MV-4-11 (cell line): Measurements from ENCODE around the gene ALAS1.

Experiments
- DNase-seq: peaks from one replicate; lab custom pipeline; 2025; lab: John Stamatoyannopoulos, UW

Gene ALAS1

DNA sequence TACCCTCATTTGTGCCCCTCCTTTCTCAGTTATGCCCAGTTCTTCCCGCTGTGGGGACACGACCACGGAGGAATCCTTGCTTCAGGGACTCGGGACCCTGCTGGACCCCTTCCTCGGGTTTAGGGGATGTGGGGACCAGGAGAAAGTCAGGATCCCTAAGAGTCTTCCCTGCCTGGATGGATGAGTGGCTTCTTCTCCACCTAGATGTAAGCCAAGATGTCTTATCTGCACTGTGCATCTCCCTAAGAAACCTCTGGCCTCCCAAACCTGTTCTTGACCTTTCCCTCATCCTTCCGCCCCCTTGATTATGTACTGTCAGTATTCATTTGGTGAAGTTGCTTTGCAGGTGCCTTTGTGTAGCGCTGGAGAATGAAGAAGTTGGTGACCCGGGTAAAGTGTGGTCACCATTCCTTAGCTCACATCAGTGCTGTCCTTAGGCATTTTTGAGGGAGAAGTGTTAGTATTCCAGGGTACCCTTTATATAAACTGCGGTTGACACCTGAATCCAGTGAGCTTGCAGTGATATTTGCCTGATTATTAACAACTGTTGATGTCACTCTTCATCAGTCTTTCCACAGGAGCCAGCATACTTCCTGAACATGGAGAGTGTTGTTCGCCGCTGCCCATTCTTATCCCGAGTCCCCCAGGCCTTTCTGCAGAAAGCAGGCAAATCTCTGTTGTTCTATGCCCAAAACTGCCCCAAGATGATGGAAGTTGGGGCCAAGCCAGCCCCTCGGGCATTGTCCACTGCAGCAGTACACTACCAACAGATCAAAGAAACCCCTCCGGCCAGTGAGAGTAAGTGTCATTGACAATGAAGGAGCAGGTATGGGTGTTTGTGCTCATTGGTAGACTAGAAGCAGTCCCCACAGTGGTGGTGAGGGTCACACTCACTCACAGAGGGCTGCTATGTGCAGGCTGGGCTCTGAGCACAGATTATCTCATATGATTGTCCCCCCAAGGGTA lies 966 bp downstream of the ALAS1 start:
- no peak for DNase-seq

DNA sequence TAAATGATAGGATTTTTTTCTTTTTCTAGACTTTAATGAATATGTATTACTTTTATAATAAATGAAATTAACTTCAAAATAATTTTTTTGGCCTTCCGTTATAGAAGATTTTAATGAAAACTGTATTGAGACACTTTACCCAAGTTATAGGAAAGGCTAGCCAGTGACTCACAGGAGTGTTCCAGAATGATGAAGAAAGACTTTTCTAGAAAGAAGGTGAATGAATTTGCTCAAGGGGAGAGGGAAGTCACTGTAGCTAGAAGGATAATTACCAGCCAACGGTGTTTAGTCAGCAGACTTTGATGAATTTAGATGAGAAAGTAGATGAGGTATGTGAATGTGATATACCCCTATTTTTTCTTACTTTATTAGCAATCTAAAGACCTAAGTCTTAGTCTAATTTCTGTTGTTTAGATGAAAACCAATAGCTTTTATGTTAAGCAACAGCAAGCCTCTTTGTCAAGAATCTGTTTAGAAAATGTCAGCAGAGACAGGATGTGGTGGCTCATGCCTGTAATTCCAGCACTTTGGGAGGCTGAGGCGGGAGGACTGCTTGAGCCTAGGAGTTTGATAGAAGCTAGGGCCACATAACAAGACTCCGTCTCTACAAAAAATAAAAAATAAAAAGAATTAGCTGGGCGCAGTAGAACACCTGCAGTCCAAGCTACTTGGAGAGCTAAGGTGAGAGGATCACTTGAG lies 3.2 kb downstream of the ALAS1 start:
- peak; percentile 37 for DNase-seq

DNA sequence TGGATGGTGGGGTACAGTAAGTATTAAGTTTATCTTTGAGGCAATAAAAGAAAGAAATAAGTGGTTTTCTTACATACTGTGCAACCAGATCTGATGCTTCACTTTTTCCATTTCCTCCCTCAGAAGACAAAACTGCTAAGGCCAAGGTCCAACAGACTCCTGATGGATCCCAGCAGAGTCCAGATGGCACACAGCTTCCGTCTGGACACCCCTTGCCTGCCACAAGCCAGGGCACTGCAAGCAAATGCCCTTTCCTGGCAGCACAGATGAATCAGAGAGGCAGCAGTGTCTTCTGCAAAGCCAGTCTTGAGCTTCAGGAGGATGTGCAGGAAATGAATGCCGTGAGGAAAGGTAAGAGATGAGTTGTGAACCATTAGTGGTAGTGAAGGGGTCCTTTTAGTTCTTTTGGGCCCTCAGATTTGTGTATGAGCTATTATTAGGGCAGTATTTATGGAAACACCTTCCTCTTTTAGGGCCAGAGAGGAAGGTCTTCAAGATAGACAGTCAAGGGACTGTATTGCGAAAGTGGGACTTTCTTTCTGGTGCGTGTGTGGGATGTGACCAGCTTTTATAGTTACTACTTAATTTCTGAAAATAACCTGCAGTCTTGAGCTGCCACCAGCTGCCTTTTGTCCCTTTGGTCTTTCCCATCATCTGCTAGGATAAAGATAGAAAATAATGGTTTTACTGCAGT lies 4.6 kb downstream of the ALAS1 start:
- peak; percentile 91 for DNase-seq

DNA sequence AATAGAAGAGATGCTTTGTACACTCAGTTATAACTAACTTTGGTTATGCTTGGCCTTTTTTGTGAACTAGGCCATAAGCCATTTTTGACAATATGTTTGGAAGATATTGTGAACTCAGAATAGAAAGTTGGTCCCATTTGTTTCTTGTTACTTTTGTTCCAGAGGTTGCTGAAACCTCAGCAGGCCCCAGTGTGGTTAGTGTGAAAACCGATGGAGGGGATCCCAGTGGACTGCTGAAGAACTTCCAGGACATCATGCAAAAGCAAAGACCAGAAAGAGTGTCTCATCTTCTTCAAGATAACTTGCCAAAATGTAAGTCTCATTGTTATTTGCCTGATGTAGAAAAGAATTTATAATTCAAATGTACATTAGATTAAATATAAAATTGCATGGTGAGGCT lies 5.7 kb downstream of the ALAS1 start:
- DNase-seq, result no peak

DNA sequence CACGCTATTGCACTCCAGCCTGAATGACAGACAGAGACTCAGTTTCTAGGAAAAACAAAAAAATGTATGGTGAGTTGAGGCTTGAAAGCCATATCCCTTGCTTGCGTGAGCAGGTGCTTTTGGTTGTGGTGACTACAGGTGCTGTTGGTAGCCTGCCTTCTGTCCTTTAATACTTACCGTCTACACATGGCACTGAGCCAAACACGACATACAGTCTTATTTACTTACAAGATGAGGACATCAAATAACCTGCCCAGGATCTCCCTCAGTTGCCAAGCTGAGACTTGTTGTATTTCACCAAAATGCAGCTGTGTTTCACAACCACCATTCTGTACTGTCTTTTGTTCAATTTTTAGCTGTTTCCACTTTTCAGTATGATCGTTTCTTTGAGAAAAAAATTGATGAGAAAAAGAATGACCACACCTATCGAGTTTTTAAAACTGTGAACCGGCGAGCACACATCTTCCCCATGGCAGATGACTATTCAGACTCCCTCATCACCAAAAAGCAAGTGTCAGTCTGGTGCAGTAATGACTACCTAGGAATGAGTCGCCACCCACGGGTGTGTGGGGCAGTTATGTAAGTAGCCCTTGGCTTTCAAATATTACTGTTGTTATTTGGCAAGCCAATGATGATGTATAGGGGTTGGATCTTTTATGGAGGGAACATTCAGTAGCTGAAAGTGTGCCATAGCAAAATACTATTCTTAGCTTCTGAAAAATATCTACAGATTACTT lies 6.5 kb downstream of the ALAS1 start:
- peak; percentile 42 for DNase-seq

DNA sequence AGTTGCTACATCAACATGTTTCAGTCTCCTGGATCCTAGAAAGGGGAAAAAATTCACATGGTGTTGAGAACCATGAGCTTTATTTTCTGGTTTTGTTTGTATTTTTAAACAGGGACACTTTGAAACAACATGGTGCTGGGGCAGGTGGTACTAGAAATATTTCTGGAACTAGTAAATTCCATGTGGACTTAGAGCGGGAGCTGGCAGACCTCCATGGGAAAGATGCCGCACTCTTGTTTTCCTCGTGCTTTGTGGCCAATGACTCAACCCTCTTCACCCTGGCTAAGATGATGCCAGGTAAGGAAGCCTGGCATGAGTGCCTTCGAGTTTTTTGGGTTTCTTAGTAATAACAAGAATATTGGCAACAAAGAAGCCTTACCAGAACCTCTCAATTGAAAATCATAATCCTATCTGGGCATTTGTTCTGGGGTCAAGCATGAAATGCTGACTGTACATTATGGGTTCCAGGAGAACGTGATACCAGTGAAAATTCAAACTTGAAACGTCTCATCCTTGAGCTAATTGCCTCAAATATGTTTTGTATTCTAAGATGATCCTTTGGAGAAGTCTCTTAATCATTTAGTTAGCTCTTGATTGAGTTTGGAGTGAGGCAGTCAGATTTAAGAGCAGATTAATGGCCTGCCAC lies 7.9 kb downstream of the ALAS1 start:
- DNase-seq, result no peak

DNA sequence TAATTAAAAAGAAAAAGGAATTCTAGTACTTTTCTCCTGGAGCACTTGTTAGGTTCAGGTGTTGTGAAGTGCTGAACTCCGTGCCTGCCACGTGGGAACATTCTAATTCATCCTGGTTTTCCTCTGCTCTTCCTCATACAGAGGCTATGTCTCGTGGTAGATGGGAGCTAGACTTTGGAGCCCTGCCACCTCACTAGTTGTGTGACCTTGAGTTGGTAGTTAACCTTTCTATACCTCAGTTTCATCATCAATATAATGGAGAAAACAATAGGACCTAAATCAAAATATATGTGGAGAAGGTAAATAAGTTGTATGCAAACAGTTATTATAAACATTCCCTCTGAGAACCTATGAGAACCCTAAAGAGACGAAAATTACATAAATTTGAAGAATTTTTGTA lies 10.6 kb downstream of the ALAS1 start:
- DNase-seq, result no peak

DNA sequence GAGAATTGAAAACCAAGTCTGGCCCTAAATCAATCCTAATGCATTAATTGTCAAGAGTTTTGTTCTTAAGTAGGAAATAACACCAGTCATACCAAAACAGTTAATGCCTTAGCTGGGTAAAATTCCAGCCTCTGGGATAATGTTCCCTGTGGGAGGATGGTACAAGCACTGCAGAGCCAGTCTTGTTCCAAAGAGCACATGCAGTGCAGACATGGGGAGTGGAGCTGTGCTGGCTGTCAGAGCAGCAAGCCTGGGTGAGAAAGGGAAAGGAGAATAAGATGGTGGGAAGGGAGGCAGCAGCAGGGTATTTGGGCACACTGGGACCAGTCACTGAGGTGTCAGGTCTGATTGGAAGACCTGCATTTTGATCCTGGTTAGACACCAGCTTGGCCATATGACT lies 12.1 kb downstream of the ALAS1 start:
- DNase-seq, result no peak

DNA sequence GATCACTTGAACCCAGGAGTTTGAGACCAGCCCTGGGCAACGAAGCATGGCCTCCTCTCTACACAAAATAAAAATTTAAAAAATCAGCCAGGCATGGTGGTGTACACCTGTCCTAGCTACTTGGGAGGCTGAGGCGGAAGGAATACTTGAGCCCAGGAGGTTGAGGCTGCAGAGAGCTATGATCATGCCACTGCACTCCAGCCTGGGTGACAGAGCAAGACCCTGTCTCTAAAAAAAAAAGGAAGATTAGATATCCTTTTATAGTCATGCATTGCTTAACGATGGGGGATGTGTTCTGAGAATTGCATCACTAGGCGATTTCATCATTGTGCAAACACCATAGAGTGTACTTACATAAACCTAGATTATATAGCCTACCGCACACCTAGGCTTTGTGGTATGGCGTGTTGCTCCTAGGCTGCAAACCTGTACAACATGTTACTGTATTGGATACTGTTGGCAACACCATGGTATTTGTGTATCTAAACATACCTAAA lies 12.6 kb downstream of the ALAS1 start:
- DNase-seq, result peak; percentile 95

DNA sequence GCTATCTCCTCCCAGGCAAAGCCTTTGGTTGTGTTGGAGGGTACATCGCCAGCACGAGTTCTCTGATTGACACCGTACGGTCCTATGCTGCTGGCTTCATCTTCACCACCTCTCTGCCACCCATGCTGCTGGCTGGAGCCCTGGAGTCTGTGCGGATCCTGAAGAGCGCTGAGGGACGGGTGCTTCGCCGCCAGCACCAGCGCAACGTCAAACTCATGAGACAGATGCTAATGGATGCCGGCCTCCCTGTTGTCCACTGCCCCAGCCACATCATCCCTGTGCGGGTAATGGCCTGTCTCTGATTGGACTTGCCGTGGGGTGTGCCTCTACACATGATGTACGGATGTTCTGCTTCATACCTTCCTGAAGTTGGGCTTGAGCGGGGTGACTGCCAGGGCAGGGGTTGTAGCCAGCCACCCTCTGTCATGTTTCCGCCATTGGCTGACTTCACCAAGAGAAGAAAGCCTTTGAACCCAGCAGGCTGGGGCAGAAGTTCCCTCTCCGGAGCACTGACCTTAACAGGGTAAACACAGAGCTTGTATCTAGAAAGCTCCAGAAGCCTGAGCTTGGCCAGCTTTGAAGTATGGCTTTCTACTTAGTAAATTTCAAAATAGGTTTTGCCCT lies 13.4 kb downstream of the ALAS1 start:
- no peak for DNase-seq

DNA sequence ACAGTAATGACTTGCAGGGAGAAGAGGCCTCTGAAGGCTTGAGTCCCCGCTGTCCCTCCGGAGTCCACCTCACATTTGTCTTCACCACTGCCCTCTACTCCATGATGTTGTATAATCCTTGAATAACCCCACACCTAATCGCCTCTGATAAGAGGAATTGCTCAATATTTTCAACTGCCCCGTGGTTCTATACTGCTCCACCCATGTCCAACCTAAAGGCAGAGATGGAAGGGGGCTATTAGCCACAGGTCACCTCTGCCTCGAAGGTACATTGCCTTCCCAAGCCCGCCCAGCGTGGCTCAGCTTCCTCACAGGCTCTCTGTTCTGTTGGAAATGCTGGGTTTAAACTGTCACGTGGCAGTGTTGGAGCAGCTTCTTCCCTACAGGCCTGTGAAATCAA lies 15.0 kb downstream of the ALAS1 start:
- no peak for DNase-seq

DNA sequence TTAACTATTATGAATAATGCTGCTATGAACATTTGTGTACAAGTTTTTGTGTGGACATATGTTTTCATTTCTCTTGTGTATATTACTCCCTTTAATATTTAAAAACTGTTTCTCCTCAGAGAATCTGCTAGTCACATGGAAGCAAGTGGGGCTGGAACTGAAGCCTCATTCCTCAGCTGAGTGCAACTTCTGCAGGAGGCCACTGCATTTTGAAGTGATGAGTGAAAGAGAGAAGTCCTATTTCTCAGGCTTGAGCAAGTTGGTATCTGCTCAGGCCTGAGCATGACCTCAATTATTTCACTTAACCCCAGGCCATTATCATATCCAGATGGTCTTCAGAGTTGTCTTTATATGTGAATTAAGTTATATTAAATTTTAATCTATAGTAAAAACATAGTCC lies 15.9 kb downstream of the ALAS1 start:
- DNase-seq, result no peak

DNA sequence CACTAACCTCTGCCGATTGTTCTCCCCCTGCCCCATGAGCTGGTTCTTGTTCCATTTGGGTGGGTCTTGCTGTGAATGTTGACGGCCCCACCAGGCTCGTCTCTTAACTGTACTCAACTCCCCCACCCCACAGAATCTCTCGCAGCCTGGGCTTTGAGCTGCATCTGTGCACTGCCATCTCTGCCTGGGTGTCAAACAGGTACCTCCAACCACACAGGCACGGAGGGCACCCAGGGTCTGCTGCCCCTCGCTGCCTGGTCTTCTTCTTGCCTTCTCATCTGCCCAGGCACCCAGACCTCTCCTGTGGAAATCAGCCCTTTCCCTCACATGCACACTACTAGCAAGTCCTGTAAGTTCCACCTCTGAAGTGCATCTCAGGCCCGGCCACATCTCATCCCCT lies 17.4 kb downstream of the ALAS1 start:
- DNase-seq, result no peak

DNA sequence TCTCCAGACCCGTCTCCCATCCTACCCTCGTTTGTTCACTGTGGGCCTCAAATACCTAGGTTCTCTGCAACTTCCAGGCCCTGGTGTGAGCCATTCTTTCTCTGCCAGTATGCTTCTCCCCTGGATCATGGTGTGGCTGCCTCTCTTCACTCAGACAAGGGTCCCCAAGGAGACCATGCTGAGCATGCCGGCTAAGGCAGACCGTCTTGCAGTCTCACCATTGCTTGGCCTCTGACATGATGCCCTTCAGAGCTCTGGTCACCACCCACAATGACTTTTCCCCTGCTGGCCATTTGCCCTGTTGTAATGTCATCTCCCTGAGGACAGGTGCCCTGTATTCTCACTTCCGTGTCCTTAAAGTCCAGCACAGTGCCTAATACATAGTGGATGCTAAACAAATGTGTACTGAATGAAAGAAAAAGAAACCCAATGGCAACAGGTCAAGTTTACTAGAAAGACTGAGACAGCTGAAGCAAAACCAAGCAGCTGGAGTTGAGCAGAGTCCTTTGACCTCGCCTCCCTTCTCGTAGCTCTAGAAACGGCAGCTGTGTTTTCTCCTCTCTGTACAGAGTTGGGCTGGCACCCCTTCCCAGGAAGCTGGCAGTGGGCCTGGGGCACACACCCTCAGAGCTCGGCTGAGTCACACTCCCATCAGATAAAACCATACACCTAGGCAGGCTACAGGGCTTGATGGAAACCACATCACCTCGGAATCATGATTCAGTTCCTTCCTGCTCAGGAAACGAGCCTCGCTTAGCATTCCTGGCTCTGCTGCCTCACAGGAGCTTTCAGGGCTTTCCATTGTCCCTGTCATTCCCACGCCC lies 18.8 kb downstream of the ALAS1 start:
- DNase-seq, result no peak

DNA sequence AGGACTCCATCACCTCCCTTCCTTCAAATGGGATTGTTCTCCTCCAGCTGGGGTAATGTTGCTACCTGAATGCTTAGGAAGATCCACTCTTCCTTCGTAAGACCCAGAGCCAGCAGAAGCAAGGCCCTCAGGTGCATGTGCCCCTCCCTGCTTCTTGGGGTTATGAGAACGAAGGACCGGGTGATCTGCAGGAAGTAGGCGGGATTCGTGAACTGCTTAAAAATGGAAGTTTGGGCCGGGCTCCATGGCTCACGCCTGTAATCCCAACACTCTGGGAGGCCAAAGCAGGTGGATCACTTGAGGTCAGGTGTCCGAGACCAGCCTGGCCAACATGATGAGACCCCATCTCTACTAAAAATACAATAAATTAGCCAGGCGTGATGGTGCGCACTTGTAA lies 19.4 kb downstream of the ALAS1 start:
- DNase-seq, result no peak

DNA sequence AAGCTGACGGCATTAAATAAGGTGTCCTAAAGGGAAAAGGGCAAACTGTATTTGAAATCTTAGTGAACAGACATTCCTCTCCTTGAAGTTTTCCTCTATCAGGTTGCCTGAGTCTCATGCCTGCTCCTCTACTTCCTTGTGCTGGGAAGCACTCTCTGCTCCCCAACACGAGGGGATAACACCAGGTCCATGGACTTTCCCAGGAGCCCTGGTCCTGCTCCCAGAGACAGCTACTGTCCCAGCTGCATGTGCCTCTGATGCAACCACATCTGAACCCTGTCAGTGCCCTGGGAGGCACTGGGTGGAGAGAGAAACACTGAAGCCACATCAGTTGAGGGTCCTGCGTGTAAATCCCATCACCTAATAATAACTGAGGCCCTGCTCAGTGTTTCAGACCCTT lies 20.1 kb downstream of the ALAS1 start:
- DNase-seq, result no peak

DNA sequence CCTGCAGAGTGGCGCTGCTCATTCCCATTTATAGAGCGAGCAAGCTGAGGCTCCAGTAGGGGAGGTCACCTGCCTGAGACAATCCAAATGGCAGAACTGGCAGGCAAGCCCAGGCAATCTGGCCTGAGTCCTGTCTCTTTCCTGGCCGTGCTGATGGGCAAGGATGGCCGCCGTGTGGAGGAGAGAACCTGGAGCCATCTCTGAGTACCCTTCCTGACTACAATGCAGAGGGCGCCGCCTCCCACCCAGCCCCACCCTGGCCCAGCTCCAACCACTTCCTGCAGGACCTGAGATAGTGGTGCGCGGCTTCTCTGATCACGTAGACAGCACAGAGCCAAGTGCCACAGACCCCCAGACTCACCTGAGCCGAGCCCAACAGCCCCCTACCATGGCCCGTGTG lies 20.5 kb downstream of the ALAS1 start:
- DNase-seq, result no peak

DNA sequence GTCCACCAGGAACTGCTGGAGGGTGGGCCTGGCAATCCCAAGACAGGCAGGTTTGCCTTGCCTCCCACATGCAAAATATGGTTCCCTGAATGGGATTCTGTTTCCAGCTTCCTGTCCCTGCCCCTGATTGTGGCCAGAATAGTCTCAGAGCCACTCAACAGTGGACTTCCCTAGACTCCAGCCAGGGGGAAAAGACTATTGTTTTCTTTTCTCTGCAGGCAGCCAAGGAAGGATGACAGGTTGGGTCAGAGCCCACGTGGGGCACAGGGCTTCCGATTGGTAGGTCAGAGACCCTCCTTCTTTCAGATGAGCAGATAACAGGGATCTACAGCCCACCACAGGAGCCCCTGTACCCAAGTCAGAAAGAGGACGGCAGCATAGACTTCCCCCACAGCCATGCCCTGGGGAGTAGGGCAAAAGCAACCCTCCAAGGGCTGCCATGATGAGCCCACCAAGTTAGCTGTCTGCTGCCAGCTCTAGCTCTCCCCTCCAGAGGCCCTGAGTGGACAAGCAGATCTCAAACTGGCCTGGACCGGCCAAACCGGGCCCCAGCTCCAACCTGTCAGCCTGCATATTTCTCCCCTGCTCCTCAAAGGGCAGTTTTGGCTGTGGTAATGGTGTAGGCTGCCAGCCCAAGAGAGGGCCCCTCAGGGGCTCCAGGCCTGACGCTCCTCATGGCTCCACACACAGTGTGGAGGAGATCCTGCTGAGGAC lies 21.1 kb downstream of the ALAS1 start:
- DNase-seq, result no peak

DNA sequence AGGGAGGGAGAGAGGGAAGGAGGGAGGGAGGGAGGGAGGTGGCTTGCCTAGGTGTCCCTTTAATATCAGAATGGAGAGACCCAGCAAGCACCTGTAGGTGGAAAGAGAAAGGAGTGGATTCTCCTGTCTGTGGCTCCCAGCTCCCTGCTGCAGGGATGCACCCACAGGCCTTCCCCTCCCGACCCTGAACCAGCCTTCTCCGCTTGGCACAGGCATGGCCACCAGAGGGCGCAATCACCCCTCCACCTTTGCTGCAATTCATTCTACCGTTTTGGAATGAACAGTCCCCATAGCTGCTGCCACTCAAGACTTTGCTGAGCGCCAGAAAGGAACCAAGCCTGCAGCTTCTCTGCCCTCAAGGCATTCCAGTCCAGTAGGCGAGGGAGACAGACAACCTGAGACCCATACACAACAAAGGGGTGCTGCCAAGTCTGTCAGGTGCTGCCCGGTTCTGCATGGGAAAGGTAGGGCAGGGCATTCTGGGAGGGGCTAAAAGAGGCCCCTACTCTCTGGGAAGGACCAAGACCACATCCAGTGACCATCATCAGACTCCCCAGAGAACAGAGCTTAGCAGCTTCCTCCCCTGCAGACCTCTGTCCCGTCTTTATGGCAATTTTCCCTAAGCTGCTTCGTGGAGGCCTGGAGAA lies 22.5 kb downstream of the ALAS1 start:
- peak; percentile 66 for DNase-seq
